ENCODE results near the gene CDH15.
"Not testable (repeated sequence)": the region's sequence is repeated elsewhere in the genome, so short reads cannot be mapped to it uniquely, and the experiment has no call there.

CDH15 gene

DNA sequence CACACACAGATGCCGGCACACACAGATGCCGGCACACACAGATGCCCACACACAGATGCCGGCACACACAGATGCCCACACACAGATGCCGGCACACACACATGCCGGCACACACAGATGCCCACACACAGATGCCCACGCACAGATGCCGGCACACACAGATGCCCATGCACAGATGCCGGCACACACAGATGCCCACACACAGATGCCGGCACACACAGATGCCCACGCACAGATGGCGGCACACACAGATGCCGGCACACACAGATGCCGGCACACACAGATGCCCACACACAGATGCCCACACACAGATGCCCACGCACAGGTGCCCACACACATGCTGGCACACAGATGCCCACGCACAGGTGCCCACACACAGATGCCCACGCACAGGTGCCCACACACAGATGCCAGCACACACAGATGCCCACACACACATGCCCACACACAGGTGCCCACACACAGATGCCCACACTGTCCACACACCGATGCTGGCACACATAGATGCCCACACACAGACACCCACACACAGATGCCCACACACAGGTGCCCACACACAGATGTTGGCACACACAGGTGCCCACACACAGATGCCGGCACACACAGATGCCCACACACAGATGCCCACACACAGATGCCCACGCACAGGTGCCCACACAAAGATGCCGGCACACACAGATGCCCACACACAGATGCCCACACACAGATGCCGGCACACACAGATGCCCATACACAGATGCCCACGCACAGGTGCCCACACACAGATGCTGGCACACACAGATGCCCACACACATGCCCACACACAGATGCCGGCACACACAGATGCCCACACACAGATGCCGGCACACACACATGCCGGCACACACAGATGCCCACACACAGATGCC is 17.2 kb downstream of the CDH15 start:
- not testable (repeated sequence) for DNase-seq

GRCh38 chr16:89189358-89190025 is 17.9 kb downstream of the CDH15 start:
- no peak for DNase-seq

- no peak for DNase-seq
These were observed 18.8 kb downstream of the CDH15 start for GRCh38 chr16:89190150-89190958.

- DNase-seq = no peak
These were observed 19.7 kb downstream of the CDH15 start for GRCh38 chr16:89191033-89191900.

- DNase-seq = no peak
These were observed 20.3 kb downstream of the CDH15 start for GRCh38 chr16:89191901-89192185.

- DNase-seq = peak; percentile 33 to 80 (median 75)
These were observed 20.8 kb downstream of the CDH15 start for GRCh38 chr16:89192186-89192955.

DNA sequence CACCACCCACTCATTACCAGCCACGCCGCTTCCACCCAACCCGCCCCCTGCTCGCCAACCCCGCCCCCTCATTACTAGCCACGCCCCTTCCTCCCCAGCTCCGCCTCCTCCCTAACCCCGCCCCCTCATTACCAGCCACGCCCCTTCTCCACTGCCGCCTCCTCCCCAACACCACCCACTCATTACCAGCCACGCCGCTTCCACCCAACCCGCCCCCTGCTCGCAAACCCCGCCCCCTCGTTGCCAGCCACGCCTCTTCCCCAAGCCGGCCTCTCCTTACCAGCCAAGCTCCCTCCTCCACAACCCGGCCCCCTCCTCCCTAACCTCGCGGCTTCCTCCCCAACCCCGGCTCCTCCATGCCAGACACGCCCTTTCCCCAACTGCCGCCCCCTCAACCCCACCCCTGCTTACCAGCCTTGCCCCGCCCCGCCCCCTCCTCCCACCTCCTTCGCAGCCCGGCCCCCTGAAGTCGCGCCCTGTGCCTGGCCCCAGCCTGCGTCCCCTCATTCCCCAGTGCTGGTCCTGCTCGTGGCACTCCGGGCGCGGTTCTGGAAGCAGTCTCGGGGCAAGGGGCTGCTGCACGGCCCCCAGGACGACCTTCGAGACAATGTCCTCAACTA is 21.5 kb downstream of the CDH15 start:
- peak in 3 of 5 donors; percentile 36 to 63 (median 55) for DNase-seq

GRCh38 chr16:89193576-89194293 is 22.2 kb downstream of the CDH15 start:
- peak in 2 of 5 donors; percentile 8 to 13 for DNase-seq

- DNase-seq = peak in 1 of 5 donors; percentile 12
These were observed 23.1 kb downstream of the CDH15 start for GRCh38 chr16:89194340-89195311.

DNA sequence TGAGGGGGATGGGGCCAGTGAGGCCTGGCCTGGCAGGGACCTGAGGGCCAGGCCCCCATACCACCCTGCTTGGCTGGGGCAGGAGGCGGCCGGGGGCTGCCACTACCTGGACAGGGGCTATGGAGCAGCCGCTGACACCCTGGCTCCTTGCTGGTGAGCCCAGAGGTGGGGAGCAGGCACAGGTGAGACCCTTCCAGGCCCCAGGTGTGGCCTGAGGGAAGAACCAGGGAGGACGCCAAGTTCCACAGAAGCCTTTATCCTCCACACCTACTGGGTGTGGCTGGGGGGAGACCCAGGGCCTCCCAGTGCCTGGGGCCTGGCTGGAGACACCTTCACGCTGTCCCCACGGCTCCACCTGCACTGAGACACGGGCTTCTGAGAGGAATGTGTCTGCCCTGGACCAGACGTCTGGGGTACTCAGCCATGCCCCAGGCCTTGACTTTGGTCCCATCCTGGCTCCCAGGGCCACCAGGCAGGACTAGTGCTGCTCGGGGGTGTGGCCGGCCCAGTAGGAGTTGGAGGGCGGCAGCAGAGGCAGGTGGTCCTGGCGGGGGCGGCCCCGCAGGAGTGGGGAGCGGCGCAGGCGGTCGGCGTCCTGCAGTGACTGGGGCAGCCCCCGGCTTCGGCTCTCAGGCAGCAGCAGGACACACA is 24.1 kb downstream of the CDH15 start:
- no peak for DNase-seq

DNA sequence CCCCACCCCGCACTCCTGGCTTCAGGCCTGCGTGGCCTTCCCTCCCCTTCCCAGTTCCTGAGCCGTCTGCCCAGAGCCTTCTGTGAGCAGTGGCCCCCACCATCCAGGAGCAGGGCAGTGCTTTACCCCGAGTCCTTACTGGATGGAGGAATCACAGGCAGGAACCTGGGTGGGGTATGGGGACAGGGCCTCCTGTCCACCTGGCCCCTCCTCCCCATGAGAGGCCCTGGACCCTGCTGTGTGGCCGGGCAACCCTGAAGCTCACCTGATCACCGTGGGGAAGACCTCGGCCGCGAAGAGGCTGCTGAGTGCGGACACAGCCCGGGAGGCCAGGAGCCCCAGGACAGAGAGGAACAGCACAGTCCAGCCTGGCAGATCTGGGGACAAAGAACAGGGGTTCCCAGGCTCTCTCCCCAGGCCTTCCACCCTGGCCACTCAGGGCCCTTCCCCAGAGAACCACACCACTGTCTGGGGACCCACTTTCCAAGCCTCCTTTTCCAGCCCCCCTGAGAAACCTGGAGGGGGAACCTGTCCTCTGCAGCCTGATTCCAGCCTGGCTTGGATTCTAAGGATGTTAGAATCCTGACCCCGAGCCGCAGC is 25.6 kb downstream of the CDH15 start:
- DNase-seq = no peak

GRCh38 chr16:89197633-89198416 is 26.3 kb downstream of the CDH15 start:
- no peak for DNase-seq

DNA sequence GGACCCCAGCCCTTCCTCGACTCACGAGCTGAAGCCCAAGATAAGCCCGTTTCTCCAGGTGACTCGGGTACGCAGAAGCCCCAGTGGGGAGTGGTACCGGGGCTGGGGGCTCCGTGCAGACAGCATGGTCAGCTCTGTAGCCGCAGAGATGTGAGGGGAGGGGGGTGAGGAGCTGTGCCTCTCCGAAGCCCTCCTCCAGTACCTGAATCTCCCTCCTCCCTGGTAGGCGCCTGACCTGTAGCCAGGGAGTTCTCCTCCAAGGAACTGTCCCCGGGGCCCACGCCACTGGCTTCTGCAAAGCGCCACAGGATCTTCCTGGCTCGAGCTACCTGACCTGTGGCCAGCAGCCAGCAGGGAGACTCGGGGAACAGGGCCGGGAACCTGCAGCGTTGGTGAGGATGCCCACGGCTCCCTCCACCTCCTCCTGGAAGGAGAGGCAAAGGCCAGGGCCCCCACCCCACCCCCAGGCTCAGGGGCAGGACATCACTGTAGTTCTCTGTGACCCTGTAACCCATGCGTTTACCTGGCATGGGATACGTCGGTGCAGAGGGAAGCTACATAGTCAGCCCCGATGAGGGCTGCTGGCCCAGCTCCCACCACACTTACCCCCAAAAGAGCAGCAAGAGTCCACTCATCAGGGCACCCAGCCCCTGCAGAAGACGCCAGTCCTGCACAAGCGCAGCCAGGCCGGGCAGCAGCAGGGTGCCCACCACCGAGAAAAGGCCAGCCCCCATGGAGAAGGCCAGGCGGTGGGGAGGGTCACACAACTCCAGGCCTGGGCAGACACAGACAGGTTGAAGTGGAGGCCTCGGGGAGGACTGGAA is 27.1 kb downstream of the CDH15 start:
- peak in 1 of 5 donors; percentile 13 for DNase-seq

DNA sequence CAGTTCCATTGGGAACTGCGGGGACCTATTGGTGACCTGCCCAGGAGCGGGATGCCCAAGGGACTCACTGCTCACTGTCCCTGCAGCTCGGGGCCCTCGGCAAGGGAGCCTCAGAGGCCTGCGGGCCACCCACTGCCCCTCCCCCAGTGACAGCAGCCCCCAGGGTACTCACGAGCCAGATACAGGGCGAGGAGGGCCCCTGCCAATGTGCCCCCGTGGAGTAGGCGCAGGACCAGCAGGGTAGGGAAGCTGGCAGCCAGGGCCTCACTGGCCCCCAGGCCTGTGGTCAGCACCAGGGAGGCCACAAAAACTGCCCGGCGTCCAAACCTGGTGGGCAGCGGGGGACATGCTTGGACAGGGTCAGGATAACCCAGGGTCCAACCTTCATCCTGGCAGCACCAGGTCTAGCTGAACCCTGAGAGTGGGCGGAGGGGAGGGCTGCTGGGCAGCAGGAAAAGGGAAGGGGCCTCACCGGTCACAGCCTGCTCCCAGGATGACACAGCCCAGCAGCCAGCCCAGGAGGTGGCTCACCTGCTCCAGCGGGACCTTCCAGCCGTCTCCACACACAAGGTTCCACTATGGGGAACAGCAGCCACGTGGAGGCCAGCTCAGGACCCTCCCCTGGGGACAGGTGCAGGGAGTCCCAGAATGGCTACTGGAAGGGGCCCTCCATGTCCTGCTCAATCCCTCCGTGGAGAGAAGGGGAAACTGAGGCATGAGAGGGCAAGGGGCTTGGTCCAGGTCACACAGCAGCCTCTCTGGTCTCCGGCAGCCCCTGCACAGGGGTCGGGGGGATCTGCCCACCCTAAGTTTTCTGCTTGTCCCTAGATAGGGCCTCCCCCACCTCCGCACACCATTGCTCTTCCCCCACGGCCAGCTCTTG is 27.9 kb downstream of the CDH15 start:
- DNase-seq = no peak

GRCh38 chr16:89200124-89200849 is 28.7 kb downstream of the CDH15 start, which contains the start of gene SLC22A31:
TSS of gene SLC22A31 (minus strand) at chr16:89200537. CDS start at chr16:89200501, 36 bp downstream.
- no peak for DNase-seq

Measured in T-helper 1 cell (primary cell).